ENCODE measurements around the gene FBXW9.
A peak's percentile ranks its signal among the peaks of the same experiment; 100 is the strongest.
"Not testable (repeated sequence)": the region's sequence is repeated elsewhere in the genome, so short reads cannot be mapped to it uniquely, and the experiment has no call there.

FBXW9 gene

GRCh38 chr19:12696366-12697335, at the start of gene FBXW9:
TSS of gene FBXW9 (minus strand) at chr19:12696631. CDS start at chr19:12696581, 50 bp downstream.
- DNase-seq, result peak; percentile 96

DNA sequence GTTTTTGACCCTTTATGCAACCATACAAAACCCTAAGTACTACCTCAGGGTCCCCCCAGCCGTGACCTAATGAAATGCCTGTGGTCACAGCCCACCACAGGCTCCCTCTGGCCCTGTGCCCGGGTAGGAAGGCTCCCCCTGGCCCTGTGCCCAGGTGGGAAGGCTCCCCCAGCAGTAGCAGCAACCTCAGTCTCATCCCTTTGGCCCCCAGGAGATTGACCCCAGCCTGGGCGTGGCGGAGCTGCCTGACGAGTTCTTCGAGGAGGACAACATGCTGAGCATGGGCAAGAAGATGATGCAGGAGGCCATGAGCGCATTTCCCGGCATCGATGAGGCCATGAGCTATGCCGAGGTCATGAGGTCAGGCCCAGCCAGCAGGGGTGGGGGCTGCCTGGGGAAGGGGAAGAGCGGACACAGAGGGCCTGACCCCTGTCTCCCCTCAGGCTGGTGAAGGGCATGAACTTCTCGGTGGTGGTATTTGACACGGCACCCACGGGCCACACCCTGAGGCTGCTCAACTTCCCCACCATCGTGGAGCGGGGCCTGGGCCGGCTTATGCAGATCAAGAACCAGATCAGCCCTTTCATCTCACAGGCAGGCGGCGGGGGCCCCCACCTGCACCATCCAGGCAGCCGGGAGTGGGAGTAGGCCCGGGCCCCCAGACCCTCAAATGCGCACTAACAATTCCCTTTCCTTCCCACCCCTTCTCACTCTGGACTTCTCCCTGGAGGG, 48.9 kb upstream of the FBXW9 start:
- no peak for DNase-seq

DNA sequence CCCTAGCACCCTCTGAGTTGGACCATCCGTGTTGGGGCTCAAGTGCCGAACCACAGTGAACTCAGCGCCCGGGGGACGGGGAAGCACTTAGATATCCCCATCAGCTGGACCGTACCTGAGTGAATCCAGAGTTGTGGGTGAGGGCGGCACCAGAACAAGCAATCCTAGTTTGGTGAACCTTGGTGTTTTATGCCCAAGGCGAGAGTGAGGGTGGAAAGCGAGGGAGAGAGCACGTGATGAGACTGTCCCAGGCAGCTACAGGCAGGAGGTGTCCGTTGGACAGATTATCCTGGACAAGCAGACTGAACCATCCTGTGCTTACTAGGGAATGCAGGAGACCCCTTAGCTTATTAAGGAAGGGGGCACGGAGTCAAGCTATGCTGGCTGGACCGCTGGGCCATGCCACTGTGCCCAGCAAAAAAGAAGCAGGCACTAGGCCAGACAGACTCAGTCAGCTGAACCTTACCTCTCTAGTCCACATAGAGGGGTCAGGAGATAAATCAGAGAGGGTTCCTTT, 41.5 kb upstream of the FBXW9 start:
- DNase-seq, result no peak

- DNase-seq, result peak; percentile 86 to 88
Measured at GRCh38 chr19:12736995-12737834, 40.8 kb upstream of the FBXW9 start, which contains the start of gene GET3. TSS of gene GET3 (plus strand) at chr19:12737497. CDS start at chr19:12737506, 9 bp downstream.

GRCh38 chr19:12733369-12734214, 37.2 kb upstream of the FBXW9 start:
- peak; percentile 39 to 51 for DNase-seq

DNA sequence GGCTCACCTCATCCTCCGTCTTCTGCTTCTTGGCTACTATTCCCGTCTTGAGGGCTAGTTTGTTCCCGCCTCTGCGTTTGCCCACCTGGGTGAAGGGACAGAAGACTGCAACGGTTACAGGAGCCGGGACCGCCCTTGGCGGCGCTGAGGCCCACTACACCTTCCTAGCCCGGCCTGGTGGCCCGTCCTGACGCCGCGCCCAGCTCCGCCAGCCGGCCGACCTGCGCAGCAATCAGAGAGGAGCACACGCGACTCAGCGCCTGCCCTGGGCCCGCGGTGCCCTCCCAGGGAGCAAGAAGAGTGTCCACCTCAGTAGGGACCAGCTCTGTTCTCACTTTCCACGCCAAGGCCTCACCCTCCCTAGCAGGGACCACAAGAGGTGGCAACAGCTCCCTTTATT, 34.9 kb upstream of the FBXW9 start:
- DNase-seq, result no peak

DNA sequence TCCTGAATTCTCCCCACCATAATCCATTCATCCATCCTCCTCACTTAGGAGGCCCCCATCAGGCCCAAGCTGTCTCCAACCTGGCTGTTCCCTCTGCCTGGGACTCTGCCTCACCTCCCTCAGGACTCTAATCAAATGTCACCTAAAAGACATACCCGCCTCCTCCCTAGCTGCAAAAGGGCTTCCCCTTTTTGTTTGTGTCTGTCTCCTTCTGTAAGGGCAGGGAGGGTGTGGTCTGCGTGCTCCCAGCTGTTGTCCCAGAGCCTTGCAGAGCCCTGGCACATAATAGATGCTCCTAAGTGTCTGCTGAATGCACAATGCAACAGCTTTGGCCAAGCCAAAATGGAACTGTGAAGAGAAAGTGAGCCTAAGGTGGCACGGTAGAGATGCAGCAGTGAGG, 33.6 kb upstream of the FBXW9 start:
- no peak for DNase-seq

DNA sequence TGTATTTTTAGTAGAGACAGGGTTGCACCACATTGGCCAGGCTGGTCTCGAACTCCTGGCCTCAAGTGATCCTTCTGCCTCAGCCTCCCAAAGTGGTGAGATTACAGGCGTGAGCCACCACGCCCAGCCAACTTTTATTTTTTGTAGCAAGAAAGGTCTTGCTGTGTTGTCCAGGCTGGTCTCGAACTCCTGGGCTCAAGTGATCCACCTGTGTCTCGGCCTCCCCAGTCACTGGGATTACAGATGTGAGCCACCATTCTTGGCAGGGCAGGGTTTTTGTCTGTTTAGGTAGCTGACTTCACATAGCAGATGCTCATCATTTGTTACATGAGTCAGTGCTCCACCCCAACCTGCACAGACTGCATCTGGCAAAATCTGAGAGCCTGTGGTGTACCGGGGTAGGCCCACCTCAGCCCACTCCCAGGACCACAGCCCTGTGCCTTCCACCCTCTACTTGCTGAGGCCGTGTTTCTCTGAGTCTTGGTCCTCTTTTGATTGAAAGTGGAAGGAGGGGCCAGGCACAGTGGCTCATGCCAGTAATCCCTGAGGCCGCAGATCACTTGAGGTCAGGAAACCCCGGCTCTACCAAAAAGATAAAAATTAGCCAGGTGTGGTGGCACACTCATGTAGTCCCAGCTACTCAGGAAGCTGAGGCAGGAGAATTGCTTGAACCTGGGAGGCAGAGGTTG, 31.5 kb upstream of the FBXW9 start:
- no peak for DNase-seq

- no peak for DNase-seq
Measured at GRCh38 chr19:12726988-12727316, 30.5 kb upstream of the FBXW9 start.

DNA sequence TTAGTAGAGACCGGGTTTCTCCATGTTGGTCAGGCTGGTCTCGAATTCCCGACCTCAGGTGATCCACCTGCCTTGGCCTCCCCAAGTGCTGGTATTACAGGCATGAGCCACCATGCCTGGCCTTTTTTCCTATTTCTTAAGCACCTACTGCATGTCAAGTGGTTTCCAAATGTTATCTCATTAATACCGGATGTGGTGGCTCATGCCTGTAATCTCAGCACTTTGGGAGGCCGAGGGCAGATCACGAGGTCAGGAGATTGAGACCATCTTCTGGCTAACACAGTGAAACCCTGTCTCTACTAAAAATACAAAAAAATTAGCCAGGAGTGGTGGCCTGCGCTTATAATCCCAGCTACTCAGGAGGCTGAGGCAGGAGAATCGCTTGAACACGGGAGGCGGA, 29.2 kb upstream of the FBXW9 start:
- DNase-seq, result not testable (repeated sequence)

GRCh38 chr19:12723641-12724426, 27.4 kb upstream of the FBXW9 start, which contains the start of gene TNPO2:
TSS of gene TNPO2 (minus strand) at chr19:12723932. CDS start at chr19:12720977, 2,955 bp downstream.
- peak; percentile 61 to 68 for DNase-seq

GRCh38 chr19:12723381-12723640, 26.9 kb upstream of the FBXW9 start:
- no peak for DNase-seq

DNA sequence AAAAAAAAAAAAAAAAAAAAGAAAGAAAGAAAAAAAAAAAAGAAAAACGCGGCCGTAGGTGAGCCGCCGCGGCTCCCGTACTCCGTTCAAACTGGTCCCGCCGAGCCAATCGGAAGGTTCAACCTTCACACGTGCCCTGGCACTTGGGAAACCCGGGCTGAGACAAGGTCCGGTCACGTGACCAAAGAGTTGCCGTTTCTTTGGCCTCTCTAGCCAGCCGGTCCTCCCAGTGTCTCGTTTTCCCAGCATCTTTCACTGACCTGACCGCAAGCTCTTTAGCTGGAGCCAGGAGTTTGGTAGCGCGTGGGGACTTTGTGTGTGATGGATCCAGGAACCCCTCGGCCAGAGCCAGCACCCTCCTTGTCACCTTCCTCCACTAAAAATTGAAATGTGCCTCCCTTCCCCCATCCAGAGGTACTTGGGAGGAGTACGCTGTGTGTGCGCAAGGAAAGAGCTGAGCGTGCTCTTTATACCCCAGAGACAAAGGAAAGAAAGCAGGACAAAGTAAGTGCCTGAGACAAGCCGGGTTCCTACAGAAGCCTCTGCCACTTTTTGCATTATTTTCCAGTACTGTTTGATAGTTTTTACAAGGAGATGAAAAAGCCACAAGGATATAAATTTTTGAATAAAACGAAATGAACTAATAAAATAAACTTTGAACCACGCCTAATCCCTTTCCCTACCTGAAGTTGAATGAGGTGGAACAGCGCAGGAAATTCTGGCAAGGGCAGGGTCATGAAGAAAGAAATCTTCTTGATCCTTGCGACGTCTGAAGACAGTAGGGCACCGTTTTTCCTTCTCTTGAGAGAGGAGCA, 26.3 kb upstream of the FBXW9 start:
- DNase-seq, result peak; percentile 97

- peak; percentile 53 to 67 for DNase-seq
Measured at GRCh38 chr19:12721656-12722565, 25.5 kb upstream of the FBXW9 start.

DNA sequence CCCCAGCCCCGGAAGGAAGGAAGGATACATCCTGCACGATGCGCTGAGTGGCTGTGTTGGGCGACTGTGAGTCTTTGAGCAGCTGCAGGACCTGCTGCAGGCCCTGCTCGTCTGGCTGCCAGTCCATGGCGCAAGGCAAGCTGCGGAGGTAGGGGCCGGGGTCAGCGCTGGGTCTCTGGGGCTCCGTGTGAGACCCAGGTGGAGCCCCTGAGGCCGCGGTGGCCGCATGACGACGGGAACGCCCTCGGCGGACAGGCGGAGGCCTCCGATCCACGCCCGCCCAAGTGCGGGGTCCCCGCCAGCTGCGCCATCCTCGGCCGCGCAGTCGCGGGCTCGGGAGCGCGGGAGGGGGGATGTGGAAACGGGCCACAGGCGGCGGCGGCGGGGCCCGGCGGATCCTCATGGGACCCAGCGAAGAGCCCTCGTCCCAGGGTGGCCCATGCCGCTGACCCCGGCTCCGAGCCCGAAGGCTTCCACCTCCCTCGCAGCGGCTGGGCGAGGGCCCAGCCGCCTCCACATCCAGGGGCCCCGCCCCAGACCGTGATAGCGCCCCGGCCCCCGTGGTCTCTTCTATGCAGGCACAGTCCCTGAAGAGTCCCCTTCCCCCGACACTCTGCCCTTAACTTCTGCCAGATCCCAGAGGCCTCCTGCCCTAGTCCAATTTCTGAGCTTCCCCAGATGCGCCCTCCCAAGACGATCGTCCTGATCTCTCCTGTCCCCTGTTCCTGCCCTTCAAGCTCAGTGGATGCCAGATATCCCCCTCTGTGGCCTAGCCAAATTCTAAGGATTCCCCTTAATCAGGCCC, 24.6 kb upstream of the FBXW9 start:
- no peak for DNase-seq

DNA sequence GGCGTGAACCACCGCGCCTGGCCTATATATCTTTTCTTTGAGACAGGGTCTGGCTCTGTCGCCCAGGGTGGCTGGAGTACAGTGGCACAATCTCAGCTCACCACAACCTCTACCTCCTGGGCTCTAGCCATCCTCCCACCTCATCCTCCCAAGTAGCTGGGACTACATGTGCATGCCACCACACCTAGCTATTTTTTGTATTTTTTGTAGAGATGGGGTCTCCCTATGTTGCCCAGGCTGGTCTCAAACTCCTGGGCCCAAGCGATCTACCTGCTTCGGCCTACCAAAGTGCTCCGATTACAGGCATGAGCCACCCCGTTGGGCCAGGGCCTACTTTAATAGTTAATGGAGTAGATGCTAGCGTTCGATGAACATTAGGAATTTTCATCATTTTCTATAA, 23.9 kb upstream of the FBXW9 start:
- no peak for DNase-seq

GRCh38 chr19:12715929-12716328, 19.5 kb upstream of the FBXW9 start:
- DNase-seq, result no peak

DNA sequence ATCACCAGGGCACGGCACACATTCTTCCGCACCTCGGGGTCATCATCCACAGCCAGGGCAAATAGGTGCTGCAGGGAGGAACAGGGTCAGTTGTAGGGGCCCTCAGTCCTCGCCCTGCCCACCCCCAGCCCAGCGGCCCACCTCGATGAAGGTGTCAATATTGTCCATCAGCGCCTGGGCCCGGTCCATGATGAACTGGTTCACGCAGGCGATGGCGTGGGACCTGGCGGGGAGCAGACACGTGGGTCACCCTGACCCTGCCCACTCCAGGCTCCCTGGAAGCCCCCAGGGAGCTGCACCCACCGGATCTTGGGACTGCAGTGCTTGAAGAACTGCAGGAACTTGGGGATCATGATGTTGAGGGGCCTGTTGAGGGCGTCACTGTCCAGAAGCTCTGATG, 18.7 kb upstream of the FBXW9 start:
- DNase-seq, result no peak

Measured in CD4-positive, alpha-beta T cell treated with Interleukin-1 beta for 1 hour (primary cell).